ENCODE results near the gene SRRM2.
"Not testable (repeated sequence)": the region's sequence is repeated elsewhere in the genome, so short reads cannot be mapped to it uniquely, and the experiment has no call there.

SRRM2 gene

GRCh38 chr16:2715519-2715918 is 36.9 kb upstream of the SRRM2 start:
- FAIRE-seq: no peak

- no peak for FAIRE-seq
Measured at GRCh38 chr16:2715966-2716885, 36.2 kb upstream of the SRRM2 start.

- no peak for FAIRE-seq
Measured at GRCh38 chr16:2716948-2717347, 35.5 kb upstream of the SRRM2 start.

GRCh38 chr16:2717383-2718263 is 34.8 kb upstream of the SRRM2 start:
- FAIRE-seq: no peak

GRCh38 chr16:2719328-2720063 is 32.9 kb upstream of the SRRM2 start:
- FAIRE-seq: no peak

- no peak for FAIRE-seq
Measured at GRCh38 chr16:2720064-2720457, 32.4 kb upstream of the SRRM2 start, which contains the start of gene PRSS27. PRSS27 (minus strand) TSS chr16:2720224; CDS start chr16:2720160, 64 bp downstream.

- FAIRE-seq: no peak
Measured at GRCh38 chr16:2720719-2721633, 31.5 kb upstream of the SRRM2 start.

GRCh38 chr16:2721634-2722173 is 30.7 kb upstream of the SRRM2 start:
- FAIRE-seq: not testable (repeated sequence)

- FAIRE-seq: no peak
Measured at GRCh38 chr16:2724088-2724676, 28.3 kb upstream of the SRRM2 start.

GRCh38 chr16:2724816-2725348 is 27.6 kb upstream of the SRRM2 start:
- no peak for FAIRE-seq

- no peak for FAIRE-seq
Measured at GRCh38 chr16:2726923-2727322, 25.5 kb upstream of the SRRM2 start.

- no peak for FAIRE-seq
Measured at GRCh38 chr16:2728034-2728433, 24.4 kb upstream of the SRRM2 start.

GRCh38 chr16:2734844-2735515 is 17.5 kb upstream of the SRRM2 start:
- no peak for FAIRE-seq

GRCh38 chr16:2736476-2737237 is 15.8 kb upstream of the SRRM2 start:
- FAIRE-seq: no peak

GRCh38 chr16:2737238-2737605 is 15.2 kb upstream of the SRRM2 start:
- no peak for FAIRE-seq

- FAIRE-seq: no peak
Measured at GRCh38 chr16:2737895-2738418, 14.5 kb upstream of the SRRM2 start.

- no peak for FAIRE-seq
Measured at GRCh38 chr16:2738615-2739014, 13.8 kb upstream of the SRRM2 start.

- no peak for FAIRE-seq
Measured at GRCh38 chr16:2739625-2740430, 12.6 kb upstream of the SRRM2 start.
